NK-92 treated with Interleukin-12 subunit alpha and Interleukin-12 subunit beta, amount 100 ng/mL, for 24 hours (cell line): ENCODE measurements around the gene CPAMD8.
"Not testable (repeated sequence)": the region's sequence is repeated elsewhere in the genome, so short reads cannot be mapped to it uniquely, and the experiment has no call there.

ENCODE experiments used
- DNase-seq: peaks from one replicate; lab custom pipeline; 2025; lab: John Stamatoyannopoulos, UW

CPAMD8 gene

DNA sequence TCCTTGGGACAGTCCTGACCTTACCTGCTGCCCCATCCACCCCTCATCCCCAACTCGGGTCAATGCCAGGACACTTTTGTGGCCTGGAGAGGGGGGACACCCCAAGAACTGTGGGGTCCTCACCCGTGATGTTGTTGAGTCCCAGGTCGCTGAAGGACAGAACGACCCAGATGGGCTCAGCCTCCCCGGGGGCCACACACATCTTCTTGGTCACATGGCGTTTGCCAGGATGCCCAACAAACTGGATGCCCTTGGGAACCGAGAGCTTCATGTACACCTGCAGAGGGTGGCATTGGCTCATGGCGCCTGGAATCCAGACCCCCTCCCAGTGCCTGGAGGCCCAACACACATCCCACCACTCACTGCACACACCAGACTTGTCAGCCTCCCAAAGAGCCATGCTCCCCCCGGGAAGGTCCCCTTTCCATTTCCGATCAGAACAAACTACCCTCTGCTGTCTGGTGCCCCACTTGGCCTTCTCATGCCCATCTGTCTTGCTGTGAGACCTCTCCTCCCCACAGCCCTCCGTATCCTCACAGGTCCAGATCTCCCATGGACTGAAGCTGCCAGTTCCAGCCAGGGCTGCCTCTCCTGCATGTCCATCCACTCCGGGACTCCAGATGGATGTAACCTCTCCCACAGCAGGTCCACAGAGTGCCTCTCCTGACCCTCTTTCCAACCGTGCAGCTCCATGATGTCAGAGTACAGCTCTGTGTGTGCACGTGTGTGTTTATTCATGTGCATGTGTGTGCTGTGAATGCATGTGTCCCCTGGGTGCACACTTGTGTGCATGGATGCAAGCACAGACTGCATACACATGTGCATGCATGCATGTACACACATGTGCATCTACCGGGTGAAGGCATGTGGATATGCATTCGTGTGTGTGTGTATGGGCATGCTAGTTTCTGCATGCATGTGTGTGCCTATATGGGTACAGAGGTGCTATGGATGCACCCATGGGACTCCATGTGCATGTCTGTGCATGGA lies 79.4 kb downstream of the CPAMD8 start:
- no peak for DNase-seq

DNA sequence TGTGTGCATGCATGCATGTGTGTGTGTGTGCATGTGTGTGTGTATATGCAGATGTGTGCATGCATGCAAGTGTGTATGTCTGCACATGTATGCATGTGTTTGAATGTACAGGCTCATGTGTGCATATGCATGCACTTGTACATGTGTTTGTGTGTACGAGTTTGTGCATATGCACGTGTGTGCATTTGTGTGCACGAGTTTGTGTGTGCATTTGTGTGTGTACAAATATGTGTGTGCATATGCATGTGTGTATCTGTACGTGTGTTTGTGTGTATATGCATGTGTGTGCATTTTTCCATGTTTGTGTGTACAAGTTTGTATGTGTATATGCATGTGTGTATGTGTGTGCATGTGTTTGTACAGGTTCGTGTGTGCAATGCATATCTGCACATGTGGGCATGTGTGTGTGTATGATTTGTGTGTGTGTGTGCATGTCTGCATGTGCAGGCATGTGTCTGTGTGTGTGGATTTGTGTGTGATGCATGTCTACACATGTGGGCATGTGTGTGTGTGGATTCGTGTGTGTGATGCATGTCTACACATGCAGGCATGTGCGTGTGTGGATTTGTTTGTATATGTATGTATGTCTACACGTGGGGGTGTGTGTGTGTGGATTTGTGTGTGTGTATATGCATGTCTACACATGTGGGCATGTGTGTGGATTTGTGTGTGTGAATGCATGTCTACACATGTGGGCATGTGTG lies 80.7 kb downstream of the CPAMD8 start:
- no peak for DNase-seq

GRCh38 chr19:16945364-16945714 lies 81.3 kb downstream of the CPAMD8 start:
- no peak for DNase-seq

DNA sequence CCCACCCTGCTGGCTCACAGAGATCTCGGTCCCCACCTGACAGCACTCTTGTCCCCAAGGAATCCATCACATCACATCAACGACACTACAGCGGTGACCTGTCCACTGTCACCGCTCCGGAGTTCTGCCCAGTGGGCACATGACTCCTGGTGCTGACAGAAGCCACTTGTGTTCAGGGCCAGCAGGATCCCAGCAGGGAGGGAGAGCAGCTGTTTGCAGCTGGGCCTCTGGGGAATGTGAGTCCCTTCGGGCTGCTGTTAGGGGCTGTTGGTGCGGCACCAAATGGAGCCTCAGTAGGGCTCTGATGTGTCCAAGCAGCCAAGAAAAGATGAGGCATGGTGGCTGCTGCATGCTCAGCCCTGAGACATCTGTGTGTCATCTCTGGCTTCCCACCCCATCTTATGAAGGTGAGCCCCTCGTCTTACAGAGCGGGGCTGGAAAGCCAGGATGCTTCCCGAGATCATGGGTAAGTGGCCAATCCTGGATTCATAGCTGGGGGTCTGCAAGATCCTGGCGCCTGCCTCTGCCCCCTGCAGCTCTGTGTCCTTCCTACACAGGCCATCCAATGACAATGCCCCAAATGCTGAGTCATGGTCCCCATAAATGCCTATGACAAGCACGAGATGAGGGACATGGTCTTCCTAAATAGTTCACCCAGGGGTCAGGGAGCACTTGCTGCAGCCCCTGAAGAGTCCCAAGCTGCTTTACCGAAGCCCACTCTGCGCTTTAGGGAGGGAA lies 81.8 kb downstream of the CPAMD8 start:
- DNase-seq = no peak

- no peak for DNase-seq
Measured at GRCh38 chr19:16943942-16944625, 82.5 kb downstream of the CPAMD8 start.

DNA sequence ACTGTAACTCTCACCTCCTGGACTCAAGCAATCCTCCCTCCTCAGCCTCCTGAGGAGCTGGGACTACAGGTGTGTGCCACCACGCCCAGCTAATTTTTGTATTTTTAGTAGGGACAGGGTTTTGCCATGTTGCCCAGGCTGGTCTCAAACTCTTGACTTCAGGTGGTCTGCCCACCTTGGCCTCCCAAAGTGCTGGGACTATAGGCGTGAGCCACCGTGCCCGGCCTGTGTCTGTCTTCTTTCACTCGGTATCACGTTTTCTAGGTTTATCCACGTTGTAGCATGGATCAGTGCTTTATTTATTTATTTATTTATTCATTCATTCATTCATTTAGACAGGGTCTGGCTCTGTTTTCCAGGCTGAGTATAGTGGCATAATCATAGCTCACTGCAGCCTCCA lies 83.5 kb downstream of the CPAMD8 start:
- DNase-seq = not testable (repeated sequence)

DNA sequence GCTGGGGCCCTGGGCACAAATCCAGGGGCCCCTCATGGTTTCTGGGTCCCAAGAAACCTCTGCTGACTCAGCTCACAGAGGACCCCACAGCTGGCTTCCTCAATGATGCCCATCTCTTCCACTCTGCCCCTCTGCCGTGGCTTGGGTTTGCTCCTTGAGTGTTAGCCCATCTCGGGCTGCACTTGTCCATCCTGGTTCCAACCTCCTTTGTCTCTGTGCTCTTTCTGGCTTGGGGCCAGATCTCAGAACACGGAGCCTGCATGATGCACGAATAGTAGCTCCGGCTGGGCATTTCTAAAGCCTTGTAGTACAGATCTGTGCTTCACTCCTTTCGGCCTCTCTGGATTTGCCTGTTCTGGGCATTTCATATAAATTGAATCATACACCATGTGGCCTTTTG lies 84.0 kb downstream of the CPAMD8 start:
- DNase-seq = no peak

DNA sequence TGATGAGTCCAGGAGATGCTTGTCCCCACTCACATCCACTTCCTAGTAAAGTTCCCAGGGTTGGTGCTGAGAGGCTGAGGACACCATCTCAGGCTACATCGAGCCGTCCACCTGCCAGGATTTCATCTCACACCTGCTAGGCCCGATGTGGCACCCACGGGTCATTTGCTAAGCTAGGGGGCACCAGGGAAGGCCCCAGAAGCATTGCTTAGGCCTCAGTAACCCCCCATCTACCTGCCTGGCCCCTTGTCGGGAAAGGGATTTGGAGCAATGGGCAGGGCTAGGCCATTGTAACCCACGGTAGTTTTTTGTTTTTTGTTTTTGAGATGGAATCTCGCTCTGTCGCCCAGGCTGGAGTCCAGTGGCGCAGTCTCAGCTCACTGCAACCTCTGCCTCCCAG lies 86.0 kb downstream of the CPAMD8 start:
- no peak for DNase-seq

GRCh38 chr19:16940063-16940462 lies 86.5 kb downstream of the CPAMD8 start:
- not testable (repeated sequence) for DNase-seq

- DNase-seq = no peak
Measured at GRCh38 chr19:16938211-16938610, 88.4 kb downstream of the CPAMD8 start.

DNA sequence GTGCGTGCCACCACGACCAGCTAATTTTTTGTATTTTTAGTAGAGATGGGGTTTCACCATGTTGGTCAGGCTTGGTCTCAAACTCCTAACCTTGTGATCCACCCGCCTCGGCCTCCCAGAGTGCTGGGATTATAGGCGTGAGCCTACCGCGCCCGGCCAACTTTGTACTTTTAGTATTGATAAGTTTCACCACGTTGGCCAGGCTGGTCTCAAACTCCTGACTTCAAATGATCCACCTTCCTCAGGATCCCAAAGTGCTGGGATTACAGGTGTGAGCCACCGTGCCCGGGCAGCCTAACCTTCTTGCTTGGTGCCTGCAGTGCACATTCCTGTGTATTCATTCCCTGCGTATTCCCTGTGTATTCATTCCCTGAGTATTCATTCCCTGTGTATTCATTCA lies 88.8 kb downstream of the CPAMD8 start:
- not testable (repeated sequence) for DNase-seq

GRCh38 chr19:16936901-16937300 lies 89.7 kb downstream of the CPAMD8 start:
- no peak for DNase-seq

- DNase-seq = no peak
Measured at GRCh38 chr19:16934489-16934888, 92.1 kb downstream of the CPAMD8 start.

- no peak for DNase-seq
Measured at GRCh38 chr19:16931306-16931705, 95.3 kb downstream of the CPAMD8 start.

GRCh38 chr19:16930753-16931152 lies 95.9 kb downstream of the CPAMD8 start:
- DNase-seq = no peak

GRCh38 chr19:16928916-16929315 lies 97.7 kb downstream of the CPAMD8 start:
- DNase-seq = no peak

GRCh38 chr19:16928351-16928750 lies 98.3 kb downstream of the CPAMD8 start:
- DNase-seq = no peak

DNA sequence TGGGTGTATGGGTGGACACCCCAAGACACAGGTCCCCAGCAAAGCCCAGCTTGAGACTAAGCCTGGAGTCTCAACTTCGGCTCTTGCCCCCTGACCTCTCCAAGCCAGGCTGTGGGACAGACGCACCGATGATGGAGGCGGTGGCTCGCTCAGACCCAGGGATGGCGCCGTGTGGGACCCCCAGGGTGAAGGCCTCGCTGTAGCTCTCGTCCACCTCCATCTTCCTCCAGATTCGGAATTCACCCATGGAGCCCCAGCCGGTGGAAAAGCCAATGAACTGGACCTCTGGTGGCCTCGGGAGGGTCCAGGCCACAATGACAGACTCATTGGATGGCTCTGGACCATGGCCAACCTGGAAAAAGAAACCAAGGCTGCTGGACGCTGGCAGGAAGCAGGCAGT lies 98.7 kb downstream of the CPAMD8 start:
- DNase-seq = no peak

DNA sequence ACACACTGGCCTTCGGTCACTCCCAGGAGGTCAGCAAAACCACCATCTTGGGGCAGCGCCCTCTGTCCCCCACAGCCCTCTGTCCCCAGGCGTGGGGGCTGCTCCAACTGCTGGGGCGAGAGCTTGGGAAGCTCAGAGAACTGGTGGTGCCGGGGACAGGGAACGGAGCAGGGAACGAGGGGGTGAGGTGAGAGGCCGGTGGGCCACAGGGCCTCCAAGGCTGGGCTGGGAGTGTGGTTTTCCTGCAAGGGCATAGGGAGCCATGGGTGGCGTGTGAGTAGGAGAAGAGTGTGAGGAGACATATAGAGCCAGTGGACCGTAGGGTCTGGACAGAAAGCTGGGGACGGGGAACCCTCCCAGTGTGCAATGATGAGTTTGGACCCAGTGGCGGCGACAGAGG lies 103.7 kb downstream of the CPAMD8 start:
- DNase-seq = no peak

DNA sequence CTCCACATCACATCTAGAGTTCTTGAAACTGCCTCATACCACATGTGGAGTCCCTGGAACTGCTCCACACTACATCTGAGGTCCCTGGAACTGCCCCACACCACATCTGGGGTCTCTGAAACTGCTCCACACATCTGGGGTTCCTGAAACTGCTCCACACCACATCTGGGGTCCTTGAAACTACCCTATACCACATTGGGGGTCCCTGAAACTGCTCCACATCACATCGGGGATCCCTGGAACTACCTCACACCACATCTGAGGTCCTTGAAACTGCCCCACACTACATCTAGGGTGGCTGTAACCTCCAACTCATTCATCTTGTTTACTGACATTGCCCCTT lies 104.0 kb downstream of the CPAMD8 start:
- DNase-seq = no peak

GRCh38 chr19:16921766-16922591 lies 104.6 kb downstream of the CPAMD8 start:
- DNase-seq = no peak
